AG08396 (cell line): ENCODE data around the gene SEC11C.
"Not testable (repeated sequence)": the region's sequence is repeated elsewhere in the genome, so short reads cannot be mapped to it uniquely, and the experiment has no call there.

Source experiments
- DNase-seq: peaks from one replicate; pipeline ENCODE4 v3.0.0; 2012; ENCODE audit warnings: low spot score, mixed read lengths

Gene SEC11C

DNA sequence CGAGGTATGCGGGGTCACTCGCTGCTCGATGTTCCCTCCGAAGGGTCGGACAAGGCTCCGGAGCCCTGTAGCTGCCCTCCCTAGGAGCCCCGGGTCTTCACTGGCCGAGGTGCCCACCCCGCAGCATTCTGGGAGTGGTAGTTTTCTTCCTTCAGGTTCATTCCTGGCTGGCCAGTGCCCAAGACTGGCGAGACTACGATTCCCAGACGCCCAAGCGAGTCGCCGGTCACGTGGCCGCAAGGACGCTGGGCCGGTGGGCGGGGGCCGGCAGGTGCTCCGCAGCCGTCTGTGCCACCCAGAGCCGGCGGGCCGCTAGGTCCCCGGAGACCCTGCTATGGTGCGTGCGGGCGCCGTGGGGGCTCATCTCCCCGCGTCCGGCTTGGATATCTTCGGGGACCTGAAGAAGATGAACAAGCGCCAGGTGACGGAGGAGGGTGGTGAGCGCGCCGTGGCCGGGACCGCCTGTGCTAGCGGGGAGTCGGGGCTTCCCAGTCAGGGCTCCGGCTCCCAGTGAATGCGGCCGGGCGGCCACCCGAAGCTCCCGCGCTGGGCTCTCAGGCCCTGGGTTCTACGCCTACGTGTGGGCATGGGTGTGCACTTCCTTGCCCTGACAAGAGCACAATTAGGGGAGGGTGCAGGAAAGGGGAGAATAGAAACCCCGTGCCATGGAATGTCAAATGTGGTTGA, at the start of gene SEC11C:
Gene SEC11C (plus strand): TSS at position 270 of the 687 bp plus-strand sequence. CDS start 65 bp downstream, at position 335.
- DNase-seq: peak; percentile 96

DNA sequence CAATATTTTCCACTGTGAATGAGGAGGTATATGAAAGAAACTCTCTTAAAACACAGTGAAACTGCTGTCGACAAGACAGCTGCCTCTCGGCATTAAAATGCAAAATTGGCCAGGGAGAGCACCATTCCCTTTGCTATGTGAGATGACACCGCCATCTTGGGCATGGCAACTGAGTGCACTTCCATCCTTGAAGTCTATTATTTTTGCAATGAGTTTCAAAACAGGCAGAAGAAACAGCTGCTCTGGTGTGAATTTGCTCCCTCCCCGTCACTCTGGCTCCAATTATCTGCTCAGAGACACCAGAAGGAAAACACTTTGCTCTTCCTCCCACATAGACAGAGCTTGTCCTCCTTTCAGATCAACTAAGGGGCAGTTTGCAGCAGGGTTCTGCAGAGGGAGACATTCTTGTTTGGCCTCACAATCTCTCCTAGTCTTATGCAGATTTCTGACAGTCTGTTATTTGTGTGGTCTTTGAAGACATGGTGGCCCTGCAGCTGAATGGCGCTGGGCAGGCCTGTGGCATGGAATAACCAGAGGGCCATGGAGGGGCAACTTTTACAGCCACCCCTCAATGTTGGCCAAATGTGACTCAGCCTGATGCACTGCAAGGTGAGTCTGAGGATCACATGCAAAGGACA, 48.6 kb upstream of the SEC11C start:
- DNase-seq: no peak

DNA sequence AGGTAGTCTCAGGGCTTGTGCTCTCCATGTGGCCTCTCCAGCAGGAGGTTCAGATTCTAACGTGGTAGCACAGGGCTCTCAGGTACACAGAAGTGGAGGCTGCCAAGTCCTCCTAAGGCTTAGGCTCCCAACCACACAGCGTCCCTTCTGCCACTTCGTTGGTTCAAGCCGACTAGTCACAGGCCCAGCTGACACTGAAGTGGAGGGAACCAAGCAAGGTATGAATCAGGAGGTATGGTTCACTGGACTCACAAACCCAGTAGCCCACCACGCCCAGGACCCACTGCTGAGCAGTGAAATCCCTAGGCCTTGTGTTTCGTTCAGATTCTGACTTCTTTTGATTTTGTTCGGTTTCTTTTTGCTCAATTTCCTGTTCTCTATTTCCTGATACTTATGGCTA, 46.0 kb upstream of the SEC11C start:
- no peak for DNase-seq

DNA sequence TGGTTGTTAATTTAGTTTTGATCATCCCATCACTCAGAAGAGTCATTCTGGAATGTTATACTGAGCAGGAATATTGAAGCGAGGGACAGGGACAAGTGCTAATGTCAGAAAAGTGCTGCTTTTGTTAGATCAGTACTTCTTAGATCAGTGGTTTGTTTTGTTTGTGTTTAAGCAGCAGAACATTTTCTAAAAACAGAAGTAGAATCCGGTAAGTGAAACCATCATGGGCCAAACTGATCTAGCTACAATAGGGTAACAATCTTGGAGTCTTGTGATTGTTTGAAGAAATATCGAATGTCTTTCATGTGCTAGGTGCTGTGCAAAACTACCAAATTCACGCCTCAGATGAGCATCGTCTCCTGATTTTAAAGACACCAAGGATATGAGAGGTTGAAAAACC, 45.1 kb upstream of the SEC11C start:
- no peak for DNase-seq

DNA sequence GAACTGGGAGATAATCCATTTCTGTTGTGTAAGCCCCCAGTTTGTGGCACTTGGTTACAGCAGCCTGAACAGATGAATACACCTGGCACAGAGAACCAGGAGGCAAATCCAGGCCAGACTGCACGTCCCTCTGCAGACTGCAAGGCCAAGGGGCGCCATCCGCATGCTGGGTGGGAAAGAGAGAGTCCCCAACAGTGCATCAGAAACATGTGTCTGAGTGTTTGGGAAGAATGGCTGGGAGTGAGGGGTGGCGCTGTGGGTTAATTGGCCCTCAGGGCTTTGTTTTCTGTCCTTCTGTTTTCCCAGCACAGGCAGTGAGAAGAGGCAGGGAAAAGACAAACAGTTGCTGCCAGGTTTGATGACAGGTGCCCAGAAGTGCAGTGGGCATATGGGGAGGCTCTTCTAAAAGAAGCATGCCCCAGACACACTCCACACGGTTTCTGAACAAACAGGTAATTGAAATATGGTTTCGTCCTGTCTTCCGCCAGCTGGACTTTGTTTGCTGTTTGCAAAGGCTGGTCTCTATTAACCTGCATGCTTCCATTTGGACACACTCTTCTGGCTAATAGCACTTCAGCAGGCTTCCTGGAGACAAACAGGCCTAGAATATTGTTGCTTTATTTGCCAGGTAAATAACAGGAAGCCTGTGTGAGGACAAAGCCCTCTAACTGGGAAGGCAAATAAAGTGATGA, 43.4 kb upstream of the SEC11C start:
- no peak for DNase-seq

DNA sequence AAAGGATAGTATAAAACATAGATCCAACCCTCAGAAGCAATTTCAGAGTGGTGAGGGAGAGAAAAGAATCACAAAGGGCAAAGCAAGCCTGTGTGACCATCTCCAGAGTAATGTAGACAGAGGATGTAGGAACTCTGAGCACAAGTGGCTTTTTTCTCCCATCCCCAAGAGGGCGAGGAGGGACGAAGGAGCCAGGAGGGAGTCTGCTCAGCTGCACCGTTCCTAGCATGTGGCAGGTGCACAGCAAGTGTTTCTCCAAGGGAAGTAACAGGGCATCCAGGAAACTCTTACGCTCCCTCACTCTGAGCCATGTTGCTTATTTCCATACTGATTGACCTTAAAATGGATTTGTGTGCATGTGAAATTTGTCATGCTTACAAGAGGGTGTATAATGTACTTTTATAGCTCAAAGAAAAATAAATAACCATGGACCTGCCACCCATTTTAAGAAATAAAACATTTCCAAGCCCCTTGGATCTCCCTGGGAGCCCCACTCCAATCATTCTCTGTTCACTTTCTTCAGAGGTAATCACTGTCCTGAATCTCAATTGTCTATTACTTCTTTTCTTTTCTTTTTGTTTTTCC, 37.8 kb upstream of the SEC11C start:
- DNase-seq: no peak

DNA sequence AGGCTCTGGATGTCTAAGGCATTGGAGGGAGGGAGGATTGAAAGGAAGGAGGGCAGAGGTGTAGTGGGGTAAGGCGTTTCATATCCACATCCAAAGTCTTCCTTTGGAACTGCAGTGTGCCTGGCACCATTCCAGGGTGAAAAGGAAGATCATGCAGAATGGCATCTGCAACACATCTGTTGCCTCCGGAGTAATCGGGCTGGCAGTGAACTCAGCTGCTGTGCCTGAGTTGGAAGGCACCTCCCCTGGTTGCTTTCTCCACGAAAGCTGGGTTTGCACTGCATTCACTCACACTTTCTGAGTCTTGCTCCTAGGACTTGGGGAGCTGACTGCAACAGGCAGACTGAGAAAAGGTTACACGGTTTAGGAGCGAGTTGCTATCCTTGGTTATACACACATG, 30.3 kb upstream of the SEC11C start:
- DNase-seq: no peak

DNA sequence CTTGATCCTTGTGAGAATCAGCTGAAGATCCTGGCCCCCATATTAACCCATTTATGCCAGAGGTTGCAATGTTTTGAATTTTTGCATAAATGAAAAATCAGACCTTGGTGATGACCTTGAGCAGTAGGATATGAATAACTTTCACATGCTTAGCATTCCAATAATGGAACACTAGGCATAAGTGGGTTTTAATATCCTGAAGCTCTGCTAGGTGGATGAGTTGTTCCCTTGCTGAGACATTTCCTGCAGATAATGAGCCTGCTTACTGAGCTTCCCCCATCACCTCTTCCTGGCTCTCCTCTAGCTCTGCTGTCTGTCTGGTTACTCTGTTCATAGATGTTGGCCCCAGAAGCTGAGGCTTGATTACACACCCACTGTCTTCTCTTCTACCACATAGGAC, 25.5 kb upstream of the SEC11C start:
- DNase-seq: no peak

DNA sequence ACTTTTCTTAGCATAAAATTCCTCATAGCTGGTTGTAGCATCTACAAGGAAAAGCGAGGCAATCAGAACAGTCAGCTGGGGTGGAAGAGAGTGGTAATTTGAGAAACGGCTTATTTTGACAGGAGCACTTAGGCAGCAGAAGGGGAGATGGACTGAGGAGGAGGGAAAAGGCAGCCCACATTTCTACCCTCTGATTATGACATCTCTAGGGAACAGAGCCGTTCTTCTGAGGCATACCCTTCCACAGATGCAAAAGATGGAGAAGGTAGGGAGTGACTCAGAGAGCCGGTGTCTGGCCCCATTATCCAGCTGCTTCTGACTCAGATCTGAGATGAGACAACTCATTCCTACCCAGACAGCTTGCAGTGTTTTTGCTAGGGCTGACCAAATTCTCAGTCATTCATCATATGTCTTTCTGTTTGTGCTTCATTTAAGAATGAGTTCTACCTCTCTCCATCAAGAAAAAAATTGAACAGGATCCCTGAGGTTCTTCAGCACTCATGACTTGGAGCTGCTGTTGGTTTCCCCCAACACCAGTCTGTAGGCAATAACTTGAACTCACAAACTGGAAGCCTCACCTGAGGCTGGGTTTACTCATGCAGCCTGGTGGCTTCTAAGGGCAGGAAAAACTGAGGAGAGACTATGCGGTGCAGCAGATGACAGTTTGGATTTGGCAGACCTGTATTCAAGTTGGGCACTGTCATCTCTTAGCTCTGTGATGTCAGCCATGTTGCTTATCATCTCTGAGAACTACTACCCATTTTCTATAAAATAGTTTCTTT, 15.9 kb upstream of the SEC11C start:
- DNase-seq: peak; percentile 73

DNA sequence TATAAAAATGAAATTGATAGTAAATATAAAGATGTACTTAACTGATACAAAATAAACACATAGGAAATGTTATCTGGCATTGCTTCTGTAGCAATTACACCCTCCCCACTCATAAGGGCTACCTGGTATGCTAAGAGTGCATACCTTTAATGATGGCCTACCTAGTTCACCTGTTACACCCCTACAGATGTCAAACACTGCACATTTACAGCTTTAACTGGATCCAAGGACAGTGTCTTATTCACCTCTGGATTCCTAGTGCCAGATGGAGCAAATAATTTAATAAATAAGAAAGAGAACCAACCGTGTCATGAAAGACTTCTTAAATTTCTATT, 15.3 kb upstream of the SEC11C start:
- DNase-seq: no peak

DNA sequence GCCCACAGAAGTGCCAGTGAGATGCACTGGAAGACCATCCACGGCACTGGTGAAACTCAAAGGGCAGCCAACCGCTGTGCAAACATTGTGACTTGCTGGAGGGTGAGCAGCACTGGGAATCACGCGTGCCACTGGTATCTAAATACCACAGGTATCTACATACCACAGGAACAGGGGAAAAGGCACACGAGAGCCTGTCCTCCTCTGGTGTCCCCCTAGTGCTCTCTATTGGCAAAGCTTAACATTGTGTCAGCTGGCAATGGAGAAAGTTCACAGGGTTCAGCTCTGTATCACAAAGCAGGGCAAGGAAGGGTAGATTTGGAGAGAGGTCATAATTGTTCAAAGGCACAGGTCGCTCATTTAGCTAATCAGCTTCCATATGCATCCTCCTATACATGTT, 12.6 kb upstream of the SEC11C start:
- DNase-seq: no peak

DNA sequence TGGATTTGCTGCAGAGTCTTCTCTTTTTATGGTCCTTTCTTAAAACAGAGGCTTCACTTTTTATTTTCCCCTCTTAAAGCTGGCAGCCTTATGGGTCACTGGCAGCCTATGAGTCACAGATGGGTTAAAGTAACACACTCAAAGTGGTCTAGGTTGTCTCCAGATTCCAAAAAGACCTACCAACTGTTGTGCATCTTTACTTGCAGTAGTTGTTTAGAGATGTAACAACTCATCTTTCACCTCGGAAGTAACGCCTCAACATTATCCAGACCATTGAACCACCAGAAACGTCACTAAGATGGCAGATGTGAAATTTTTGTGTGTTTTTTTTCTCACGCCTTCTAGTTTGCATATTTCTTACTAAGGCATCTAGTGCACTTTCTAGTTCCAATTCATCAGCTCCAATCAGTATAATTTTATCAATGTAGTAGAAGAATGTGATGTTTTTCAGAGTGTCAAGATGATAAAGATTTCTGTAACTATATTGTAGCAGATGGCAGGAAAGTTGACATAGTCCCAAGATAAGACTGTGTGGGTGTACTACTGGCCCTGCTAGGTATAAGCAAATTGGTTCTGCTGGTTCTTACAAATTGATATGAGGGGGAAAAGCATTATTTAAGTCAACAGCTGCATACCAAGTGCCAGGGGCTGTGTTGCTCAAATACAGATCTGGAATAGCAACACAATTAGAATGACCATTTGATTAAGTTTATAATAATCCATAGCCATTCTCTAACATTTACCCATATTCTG, 9.6 kb upstream of the SEC11C start:
- DNase-seq: no peak

DNA sequence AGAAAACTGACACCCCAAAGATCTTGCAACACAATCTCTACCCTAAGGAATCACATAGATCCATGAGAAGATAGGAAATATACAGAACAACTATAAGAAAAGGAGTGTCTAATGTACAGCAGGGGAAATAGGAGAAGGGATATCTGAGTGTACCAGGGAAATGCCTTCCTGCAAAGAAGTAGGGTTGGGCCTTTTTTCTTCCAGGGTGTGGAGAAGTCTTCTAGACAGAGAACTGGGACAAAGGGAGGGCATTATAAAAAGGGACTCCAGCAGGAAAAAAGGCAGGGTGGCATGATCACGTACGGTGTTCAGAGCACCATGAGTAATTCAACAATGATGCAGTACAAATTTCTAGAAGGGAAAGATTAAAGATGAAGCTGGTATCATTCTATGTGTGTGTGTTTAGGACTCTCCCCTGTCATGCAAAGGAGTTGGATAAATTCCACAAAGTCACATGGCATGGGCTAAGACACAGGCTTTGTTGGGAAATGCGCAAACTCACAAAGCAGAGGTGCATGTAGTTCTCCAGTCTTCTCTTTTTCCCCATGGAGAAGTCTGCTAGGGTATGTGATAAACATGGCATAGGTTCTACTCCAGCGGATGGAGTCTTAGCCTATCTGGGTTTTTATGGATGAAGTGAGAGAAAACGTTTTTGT, 6.7 kb upstream of the SEC11C start:
- no peak for DNase-seq

DNA sequence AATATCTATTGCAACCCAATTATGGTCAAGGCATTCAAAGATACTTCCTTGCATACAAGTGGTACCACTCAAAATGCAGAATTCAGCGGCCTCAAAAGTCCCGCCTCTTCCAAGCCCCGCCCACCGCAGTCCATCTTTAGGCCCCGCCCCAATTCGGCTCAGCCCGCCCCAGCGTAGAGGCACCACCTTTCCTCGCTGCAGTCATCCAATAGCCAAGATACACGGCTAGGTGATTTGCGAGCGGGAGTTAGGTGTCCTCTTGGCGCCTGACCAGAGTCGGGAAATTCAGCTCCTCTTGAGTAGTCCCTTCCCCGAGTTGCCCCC, 431 bp upstream of the SEC11C start:
- DNase-seq: peak; percentile 93

DNA sequence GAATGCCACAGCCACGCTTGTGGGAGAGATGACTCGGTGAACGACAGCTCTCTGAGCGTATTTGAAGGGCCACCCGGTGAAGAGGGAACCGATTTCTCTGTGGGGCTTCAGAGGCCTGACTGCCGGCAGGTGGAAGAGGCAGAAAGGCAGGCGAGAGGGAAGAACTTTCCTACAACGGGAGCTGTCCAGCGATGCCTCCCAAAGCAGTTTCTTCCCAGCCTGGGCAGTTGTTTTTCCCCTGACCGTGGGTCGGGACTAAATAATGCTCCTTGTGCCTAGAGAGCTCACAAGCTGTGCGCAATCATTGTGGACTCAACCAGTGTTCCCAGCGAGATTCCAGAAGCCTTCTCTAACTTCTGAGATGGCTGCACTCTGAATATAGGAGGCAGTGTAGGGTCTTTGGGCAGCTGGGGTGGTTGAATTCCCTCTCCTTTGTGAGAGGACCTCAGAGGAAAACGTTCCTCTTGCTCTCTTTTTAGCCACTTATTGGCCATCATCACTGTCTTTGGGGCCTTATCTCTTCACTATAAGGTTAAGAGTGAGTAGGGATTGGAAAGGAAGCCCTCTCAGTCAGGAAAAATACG, 710 bp downstream of the SEC11C start:
- no peak for DNase-seq

DNA sequence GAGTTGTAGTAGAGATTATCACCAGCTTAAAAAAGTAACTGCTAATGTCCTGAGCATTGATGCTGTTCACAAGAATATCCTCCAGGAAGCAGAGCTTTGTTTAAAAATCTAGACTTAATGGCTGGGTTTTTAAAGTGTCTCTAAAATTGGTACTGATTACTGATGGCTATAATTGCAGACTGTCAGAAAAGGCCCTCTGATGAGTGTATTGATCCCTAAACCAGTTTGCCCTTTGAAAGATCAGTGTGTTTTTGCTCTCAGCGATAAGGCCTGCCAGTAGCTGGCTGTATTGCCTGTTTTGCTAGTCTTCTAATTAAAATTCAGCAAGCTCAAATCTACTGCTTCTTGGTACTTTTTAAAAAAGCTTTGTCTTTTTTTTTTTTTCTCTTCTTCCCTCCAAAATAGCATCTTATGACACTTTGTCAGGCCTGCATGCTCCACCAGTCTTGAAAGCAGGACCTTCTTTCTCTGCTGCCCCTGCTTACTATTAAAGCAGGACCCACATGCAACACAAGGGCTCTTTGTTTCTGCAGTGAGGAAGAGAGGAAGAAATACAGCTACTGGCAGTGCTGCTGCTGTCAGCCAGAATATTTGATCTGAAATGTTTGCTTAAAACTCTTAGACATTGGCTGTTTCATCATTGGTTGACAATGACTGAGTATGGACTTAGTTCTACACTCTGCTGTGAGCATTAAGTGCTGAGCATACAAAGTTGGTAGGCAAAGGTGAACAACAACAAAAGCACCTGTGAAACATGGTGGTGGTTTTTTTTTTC, 1.8 kb downstream of the SEC11C start:
- DNase-seq: no peak

DNA sequence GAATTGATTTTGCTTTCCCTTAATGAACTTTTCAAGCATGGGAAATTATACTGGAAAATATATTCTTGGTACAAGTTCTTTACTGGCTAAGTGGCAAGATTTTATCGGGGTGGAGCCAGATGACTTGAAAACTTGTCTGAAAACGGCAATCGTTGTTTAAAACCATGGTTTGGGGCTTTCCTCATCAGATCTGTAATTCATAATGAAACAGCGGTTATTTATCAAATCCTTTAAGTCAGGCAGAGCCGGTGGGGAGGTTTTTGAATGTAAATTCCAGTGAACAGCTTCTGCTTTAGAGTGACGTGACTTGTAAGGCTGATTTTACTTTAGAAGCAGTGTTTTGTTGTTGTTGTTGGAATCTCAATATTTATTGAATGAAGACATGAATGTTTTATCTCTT, 2.6 kb downstream of the SEC11C start:
- no peak for DNase-seq

DNA sequence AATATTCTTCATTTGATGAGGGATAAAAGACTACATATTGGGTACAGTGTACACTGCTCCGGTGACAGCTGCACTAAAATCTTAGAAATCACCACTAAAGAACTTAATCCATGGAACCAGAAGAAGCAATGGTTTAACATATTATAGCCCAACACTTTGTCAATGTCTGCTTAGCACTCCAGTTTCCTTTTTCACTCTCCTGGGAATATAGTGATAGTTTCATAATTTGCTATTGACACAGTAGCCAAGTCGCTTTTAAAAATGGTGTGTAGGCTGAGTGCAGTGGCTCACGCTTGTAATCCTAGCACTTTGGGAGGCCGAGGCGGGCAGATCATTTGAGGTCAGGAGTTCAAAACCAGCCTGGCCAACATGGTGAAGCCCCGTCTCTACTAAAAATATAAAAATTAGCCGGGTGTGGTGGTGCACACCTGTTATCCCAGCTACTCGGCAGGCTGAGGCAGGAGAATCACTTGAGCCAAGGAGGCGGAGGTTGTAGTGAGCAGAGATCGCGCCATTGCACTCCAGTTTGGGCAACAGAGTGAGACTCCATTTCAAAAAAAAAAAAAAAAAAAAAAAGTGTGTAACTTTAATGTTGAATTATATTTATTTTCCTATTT, 3.2 kb downstream of the SEC11C start:
- not testable (repeated sequence) for DNase-seq

DNA sequence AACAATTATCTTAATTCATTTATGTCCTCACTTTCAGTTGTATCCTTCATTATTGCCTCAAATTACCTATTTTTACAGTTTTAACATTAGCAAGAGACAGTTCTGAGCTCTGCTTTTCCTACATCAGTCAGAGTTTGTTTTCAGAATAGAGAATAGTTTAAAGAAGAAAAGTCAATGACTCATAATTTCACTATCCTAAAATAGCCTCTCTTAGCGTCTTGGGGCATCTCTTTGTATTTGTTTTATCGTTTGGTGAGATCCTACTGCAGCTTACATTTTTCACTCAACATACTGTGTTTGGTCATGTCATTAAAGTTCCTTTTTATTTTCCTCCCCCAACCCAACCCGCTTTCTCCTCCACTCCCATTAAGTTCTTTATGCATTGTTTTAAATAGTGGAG, 3.8 kb downstream of the SEC11C start:
- DNase-seq: peak; percentile 43

DNA sequence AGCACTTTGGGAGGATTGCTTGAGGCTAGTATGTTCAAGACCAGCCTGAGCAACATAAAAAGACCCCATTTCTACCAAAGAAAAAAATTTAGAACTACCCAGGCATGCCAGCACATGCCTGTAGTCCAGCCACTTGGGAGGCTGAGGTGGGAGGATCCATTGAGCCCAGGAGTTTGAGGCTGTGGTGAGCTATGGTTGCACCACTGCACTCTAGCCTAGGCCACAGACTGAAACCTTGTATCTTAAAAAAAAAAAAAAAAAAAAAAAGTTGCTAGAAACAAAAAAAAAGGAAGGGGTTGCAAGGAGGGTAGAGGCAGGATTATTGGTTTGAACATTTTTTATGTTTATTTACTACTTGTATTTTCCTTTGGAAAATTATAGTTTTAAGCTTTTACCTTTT, 4.8 kb downstream of the SEC11C start:
- DNase-seq: no peak
